GM12878 (cell line): ENCODE measurements around the gene TMEM19.

Source experiments
- E4F1 ChIP-seq: fragments of 450-650 bp; IDR thresholded peaks from 2 replicates; pipeline ENCODE4 v1.6.1; 2018; ENCODE audit warnings: borderline replicate concordance, mild to moderate bottlenecking; ENCODE audit not compliant: partially characterized antibody
- EGR1 ChIP-seq, 2 experiments: IDR thresholded peaks; 1 replicate in 1 of 2; 2 replicates in 1 of 2; pipeline ENCODE4 v1.6.1; 2011 to 2012; ENCODE audit warnings: low read depth in 2 of 2, low read length in 2 of 2, borderline replicate concordance in 1 of 2, mild to moderate bottlenecking in 1 of 2, moderate library complexity in 1 of 2
- EZH2 ChIP-seq: IDR thresholded peaks from 2 replicates; pipeline ENCODE4 v1.6.1; 2012; ENCODE audit warnings: low read depth, mild to moderate bottlenecking, control low read depth, inconsistent platforms, low read length, borderline replicate concordance; ENCODE audit not compliant: control insufficient read depth
- HDAC2 ChIP-seq: fragments of 200-600 bp; sonication (generic); IDR thresholded peaks from 2 replicates; pipeline ENCODE4 v1.6.1; 2017
- NFYB ChIP-seq: IDR thresholded peaks from 2 replicates; pipeline ENCODE4 v1.6.1; 2011; ENCODE audit warnings: low read depth, mild to moderate bottlenecking, low read length, improper control_type of control experiment, moderate library complexity; ENCODE audit not compliant: insufficient read depth
- PAX8 ChIP-seq: fragments of 450-650 bp; IDR thresholded peaks from 2 replicates; pipeline ENCODE4 v1.6.1; 2017; ENCODE audit warnings: mild to moderate bottlenecking, moderate library complexity
- POLR2AphosphoS2 ChIP-seq: IDR thresholded peaks from 2 replicates; pipeline ENCODE4 v1.6.1; 2011; ENCODE audit warnings: low read depth, mild to moderate bottlenecking, low read length, improper control_type of control experiment, moderate library complexity
- SMC3 ChIP-seq: IDR thresholded peaks from 2 replicates; pipeline ENCODE4 v1.6.1; 2011; ENCODE audit warnings: low read length, improper control_type of control experiment, borderline replicate concordance
- ZNF217 ChIP-seq: fragments of 450-650 bp; IDR thresholded peaks from 2 replicates; pipeline ENCODE4 v1.6.1; 2017; ENCODE audit warnings: antibody characterized with exemption, mild to moderate bottlenecking
- TF ChIP-seq, protein P1 (sequence below), 3 experiments: IDR thresholded peaks in 2 of 3; conservative IDR thresholded peaks in 1 of 3; 2 replicates each; pipeline ENCODE4 v1.5.1; 2011; ENCODE audit warnings: low read depth in 3 of 3, low read length in 3 of 3, mild to moderate bottlenecking in 3 of 3, control low read depth in 2 of 3, moderate library complexity in 2 of 3, inconsistent platforms in 1 of 3, mixed read lengths in 1 of 3; ENCODE audit not compliant: control insufficient read depth in 2 of 3, insufficient read depth in 1 of 3; ENCODE audit errors: extremely low read depth in 1 of 3

GRCh38 chr12:71718611-71719010 lies 32.7 kb downstream of the TMEM19 start:
- TF ChIP-seq ZNF217 (no peak), EGR1 (IDR thresholded peaks at IDR 0.05; ENCODE audit: borderline replicate concordance in 1 of 2, low read depth in 2 of 2, low read length in 2 of 2) (no peak), HDAC2 (no peak), SMC3 (no peak), NFYB (no peak), PAX8 (no peak), EZH2 (no peak), POLR2AphosphoS2 (no peak), E4F1 (no peak)
- TF ChIP-seq, protein P1, sequence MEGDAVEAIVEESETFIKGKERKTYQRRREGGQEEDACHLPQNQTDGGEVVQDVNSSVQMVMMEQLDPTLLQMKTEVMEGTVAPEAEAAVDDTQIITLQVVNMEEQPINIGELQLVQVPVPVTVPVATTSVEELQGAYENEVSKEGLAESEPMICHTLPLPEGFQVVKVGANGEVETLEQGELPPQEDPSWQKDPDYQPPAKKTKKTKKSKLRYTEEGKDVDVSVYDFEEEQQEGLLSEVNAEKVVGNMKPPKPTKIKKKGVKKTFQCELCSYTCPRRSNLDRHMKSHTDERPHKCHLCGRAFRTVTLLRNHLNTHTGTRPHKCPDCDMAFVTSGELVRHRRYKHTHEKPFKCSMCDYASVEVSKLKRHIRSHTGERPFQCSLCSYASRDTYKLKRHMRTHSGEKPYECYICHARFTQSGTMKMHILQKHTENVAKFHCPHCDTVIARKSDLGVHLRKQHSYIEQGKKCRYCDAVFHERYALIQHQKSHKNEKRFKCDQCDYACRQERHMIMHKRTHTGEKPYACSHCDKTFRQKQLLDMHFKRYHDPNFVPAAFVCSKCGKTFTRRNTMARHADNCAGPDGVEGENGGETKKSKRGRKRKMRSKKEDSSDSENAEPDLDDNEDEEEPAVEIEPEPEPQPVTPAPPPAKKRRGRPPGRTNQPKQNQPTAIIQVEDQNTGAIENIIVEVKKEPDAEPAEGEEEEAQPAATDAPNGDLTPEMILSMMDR (IDR thresholded peaks at IDR 0.05 in 2 of 3, conservative IDR thresholded peaks at IDR 0.05 in 1 of 3; ENCODE audit: control insufficient read depth in 2 of 3, extremely low read depth in 1 of 3, insufficient read depth in 1 of 3, low read depth in 3 of 3, low read length in 3 of 3): no peak
